Activated CD8-positive, alpha-beta memory T cell treated with anti-CD3 and anti-CD28 coated beads, Interleukin-2, amount 50 U/mL, for 24 hours (primary cell): Measurements from ENCODE around the gene ARGFX.
"Not testable (repeated sequence)": the region's sequence is repeated elsewhere in the genome, so short reads cannot be mapped to it uniquely, and the experiment has no call there.

Experiments
- DNase-seq: peaks from one replicate; pipeline ENCODE4 v3.0.0-alpha.2; 2020; ENCODE audit errors: extremely low read depth

ARGFX gene

GRCh38 chr3:121567649-121568048, at the start of gene ARGFX:
ARGFX (plus strand) TSS chr3:121567949; CDS start chr3:121570714, 2,765 bp downstream.
- no peak for DNase-seq

GRCh38 chr3:121517953-121518655, 49.6 kb upstream of the ARGFX start:
- DNase-seq, result no peak

GRCh38 chr3:121520510-121520909, 47.2 kb upstream of the ARGFX start:
- no peak for DNase-seq

- no peak for DNase-seq
These were observed 38.4 kb upstream of the ARGFX start for GRCh38 chr3:121529308-121529707.

DNA sequence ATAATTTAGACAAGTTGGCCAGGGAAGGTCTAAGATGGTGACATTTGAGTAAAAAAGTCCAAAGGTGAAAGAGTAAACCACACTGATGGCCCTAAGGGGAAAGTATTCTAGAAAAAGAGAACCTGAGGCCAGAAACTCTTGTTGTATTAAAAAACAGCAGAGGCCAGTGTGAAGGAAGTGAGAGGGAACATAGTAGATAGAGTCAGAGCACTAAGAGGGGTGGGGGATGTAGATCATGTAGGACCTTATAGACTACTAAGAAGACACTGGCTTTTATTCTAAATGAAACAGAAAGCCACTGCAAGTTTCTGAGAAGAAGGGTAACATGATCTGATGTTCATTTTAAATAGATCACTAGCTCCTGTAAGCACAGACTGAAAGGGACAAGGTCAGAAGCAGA, 36.5 kb upstream of the ARGFX start:
- DNase-seq, result no peak

- DNase-seq, result no peak
These were observed 24.8 kb upstream of the ARGFX start for GRCh38 chr3:121542924-121543323.

DNA sequence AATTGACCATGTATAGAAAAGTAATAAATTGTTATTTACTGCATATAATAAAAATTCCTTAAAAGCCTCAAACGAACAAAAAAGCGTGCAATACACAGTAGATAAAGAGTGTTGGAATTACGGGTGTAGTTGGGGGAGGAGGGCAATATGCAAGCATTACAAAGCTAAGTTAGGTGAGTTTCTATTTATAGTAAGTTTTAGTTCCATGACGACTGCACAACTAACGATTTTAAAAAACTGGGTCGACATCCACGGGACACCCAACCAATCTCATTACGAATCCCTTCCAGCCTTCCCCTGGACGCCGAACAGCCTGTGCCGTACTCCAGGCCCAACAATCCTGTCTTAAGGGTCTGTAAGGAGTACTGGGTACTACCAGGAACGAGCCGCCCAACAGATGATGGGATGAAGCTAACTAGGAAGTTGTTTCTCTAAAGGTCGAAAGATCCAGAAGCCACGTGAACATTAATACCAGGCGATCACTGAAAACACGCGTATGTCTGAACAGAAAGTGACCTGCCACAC, 22.6 kb upstream of the ARGFX start:
- DNase-seq, result no peak

DNA sequence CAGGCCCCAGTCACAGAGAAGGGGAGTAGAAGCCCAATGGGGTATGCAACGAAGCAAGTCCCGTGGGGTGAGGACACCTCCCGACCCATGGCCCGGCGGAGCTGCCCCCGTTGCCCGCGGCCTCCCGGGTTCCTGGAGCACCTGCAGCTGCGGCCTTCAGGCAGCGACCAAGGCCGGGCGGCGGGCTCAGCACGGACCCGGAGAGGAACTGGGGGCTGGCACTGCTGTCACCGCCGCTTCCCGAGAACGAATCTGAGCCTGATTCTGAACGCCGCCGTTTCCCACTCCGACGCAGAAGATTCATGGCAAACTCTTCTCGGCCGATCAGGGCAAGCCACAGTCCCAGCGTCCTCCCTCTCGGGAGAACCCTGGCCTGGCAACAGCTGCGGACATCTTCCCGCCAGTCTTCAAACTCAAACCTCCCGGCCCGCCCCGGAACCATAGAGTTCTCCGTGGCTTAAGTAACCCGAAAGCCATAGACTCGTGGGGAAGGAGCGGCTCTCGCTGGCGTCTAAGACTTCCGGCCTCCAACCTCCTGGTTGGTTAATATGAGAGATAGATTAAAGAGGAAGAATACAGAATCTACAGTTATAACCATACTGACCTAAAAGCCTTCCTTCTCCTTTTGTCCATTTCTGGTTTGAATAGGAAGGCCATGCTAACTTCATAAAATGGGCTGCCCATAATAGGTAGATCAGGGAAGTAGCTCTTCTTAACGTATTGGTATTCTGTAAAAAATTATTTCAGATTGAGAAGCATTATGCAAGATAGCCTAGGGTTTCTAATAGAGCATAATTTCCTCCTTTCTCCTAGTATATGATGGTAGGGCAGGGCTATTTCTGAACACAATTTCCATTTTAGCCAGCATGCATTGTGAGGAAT, 21.9 kb upstream of the ARGFX start, which contains the start of gene POLQ:
TSS of gene POLQ (minus strand) at position 415 of the 882 bp plus-strand sequence. CDS start at position 304, 111 bp downstream.
- peak; percentile 72 for DNase-seq

GRCh38 chr3:121552379-121552778, 15.4 kb upstream of the ARGFX start:
- DNase-seq, result no peak

GRCh38 chr3:121552797-121553196, 15.0 kb upstream of the ARGFX start:
- DNase-seq, result no peak

DNA sequence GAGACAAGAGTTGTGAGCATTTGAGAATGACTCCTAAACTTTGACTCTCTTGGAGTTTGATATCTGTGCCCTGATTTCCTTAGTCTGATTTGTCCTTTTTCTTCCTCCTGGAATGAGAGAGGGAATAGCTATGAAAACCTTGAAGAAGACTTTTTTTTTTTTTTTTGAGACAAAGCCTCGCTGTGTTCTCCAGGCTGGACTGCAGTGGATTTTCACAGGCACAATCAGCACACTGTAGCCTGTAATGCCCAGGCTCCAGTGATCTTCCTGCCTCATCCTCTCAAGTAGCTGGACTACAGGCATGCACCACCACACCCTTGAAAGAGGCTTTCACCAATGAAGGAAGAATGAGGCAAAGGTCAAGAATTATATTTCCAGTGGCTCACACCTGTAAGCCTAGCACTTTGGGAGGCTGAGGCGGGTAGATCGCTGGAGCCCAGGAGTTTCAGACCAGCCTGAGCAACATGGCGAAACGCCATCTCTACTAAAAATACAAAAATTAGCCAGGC, 10.3 kb upstream of the ARGFX start:
- DNase-seq, result no peak

- no peak for DNase-seq
These were observed 5.6 kb upstream of the ARGFX start for GRCh38 chr3:121562148-121562547.

GRCh38 chr3:121566773-121567172, 976 bp upstream of the ARGFX start:
- no peak for DNase-seq

GRCh38 chr3:121574449-121574848, 6.7 kb downstream of the ARGFX start:
- DNase-seq, result no peak

- no peak for DNase-seq
These were observed 13.9 kb downstream of the ARGFX start for GRCh38 chr3:121581691-121582090.

DNA sequence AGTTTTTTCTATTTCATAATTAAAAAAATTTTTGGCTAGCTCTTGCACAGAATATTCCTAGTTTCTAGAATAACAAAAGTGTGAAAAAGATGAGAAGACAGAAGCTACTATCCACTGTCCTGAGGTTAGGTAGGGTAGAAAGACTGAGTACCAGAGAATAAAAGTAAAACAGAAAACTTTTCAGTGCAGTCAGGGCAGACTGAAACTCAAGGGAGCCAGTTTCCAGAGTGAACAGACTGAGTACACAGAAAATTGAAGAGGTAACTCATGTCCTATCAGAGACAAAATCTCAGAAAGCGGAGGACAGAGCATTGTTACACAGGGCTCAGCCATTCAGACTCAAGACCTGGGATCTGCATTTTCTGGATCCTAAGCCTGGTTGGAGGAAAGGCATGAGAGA, 16.7 kb downstream of the ARGFX start:
- DNase-seq, result no peak

GRCh38 chr3:121592856-121593702, 25.3 kb downstream of the ARGFX start, which contains the start of gene FBXO40:
FBXO40 (plus strand) TSS chr3:121593379; CDS start chr3:121620576, 27,197 bp downstream.
- no peak for DNase-seq

DNA sequence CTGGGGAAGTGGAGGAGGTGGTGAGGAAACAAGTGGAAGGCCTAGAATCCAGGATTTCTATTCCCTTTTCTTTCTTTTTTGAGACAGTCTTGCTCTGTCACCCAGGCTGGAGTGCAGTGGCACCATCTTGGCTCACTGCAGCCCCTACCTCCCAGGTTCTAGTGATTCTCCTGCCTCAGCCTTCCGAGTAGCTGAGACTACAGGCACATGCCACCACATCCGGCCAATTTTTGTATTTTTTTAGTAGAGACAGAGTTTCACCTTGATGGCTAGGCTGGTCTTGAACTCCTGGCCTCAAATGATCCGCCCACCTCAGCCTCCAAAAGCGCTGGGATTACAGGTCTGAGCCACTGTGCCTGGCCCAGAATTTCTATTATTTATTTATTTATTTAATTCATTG, 26.1 kb downstream of the ARGFX start:
- not testable (repeated sequence) for DNase-seq

- no peak for DNase-seq
These were observed 27.1 kb downstream of the ARGFX start for GRCh38 chr3:121594850-121595249.

DNA sequence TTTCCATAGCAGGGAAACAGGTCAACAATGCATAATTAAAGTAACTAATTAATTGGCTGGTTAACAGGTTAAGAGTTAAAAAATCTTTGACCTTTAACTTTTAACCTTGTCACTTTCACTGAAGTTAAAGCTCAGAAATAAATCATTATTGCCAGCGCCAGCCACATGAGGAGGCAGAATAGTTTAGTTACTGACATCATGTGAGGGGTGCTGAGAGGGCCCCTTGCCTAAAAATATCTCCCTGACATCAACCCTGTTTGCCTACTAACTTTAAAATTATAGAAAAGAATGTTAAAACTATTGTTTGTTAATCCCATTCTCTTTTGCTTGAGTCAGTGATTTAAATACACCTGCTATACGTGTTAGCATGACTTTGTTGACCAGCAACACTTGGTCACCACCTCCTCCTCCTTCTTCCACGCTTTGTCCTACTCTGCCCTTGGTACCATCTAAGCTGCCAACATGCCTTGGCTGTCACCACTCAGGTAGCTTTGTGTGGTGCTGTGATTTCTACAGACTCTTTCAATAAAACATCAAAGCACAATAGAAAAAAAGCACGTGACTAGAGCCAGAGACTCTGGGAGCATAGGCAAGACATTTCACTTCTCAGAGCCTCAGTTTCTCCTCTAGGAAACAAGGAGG, 28.1 kb downstream of the ARGFX start:
- no peak for DNase-seq

DNA sequence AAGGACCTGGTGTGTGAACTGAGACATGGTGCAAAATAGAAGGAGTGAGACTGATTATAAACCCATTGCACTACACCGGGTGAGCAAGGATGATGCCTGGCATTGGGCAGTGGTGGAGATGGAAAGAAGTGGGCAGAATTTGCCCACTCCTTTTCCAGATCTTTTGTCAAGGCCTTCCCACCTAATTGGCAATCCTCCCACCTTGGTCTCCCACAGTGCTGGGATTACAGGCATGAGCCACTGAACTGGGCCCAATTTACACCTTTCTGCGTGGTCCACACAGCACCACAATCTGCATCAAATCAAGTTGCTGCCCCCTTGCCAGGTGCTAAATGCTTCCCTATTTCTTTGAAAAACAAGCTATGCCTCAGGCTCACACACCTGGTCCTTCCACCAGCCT, 30.8 kb downstream of the ARGFX start:
- no peak for DNase-seq
